Astrocyte (in vitro differentiated cells and primary cell): ENCODE data around the gene TACR1. TPM values are rescaled to one million over a fixed set of nuclear protein-coding genes. Genes with fewer than 3 reads are reported as not detected.

Experiments used
- DNase-seq: peaks from one replicate; pipeline ENCODE4 v3.0.0-alpha.2; 2010; ENCODE audit warnings: low read depth
- FAIRE-seq: peaks from 2 replicates; lab custom pipeline; 2011; peaks lifted over from hg19 to GRCh38; lab: Jason Lieb, UNC
- H2AFZ ChIP-seq: 2 replicates; pipeline ENCODE4 v1.6.0; 2012; ENCODE audit warnings: low read depth, low read length, inconsistent platforms
- H3K27ac ChIP-seq: 2 replicates; pipeline ENCODE4 v1.5.1; 2011; ENCODE audit warnings: low read depth, low read length, inconsistent platforms
- H3K27me3 ChIP-seq: 2 replicates; pipeline ENCODE4 v1.6.0; 2011; ENCODE audit warnings: low read length, inconsistent platforms; ENCODE audit not compliant: insufficient read depth
- H3K36me3 ChIP-seq: 2 replicates; pipeline ENCODE4 v1.5.1; 2011; ENCODE audit warnings: low read length, inconsistent platforms; ENCODE audit not compliant: insufficient read depth
- H3K4me1 ChIP-seq: 2 replicates; pipeline ENCODE4 v1.5.1; 2011; ENCODE audit warnings: low read length, inconsistent platforms; ENCODE audit not compliant: insufficient read depth
- H3K4me2 ChIP-seq: 2 replicates; pipeline ENCODE4 v1.6.0; 2012; ENCODE audit warnings: low read length, inconsistent platforms
- H3K4me3 ChIP-seq: 2 replicates; pipeline ENCODE4 v1.5.1; 2011; ENCODE audit warnings: low read depth, mild to moderate bottlenecking, low read length, inconsistent platforms; ENCODE audit not compliant: insufficient read depth
- H3K79me2 ChIP-seq: 2 replicates; pipeline ENCODE4 v1.6.0; 2012; ENCODE audit warnings: mild to moderate bottlenecking, low read length, inconsistent platforms; ENCODE audit not compliant: insufficient read depth
- H3K9ac ChIP-seq: 2 replicates; pipeline ENCODE4 v1.6.0; 2012; ENCODE audit warnings: mild to moderate bottlenecking, low read length, inconsistent platforms
- H3K9me3 ChIP-seq: 2 replicates; pipeline ENCODE4 v1.5.1; 2012; ENCODE audit warnings: low read depth, mild to moderate bottlenecking, low read length, inconsistent platforms; ENCODE audit not compliant: insufficient read depth
- H4K20me1 ChIP-seq: 2 replicates; pipeline ENCODE4 v1.6.0; 2012; ENCODE audit warnings: low read length, inconsistent platforms; ENCODE audit not compliant: insufficient read depth
- H3K27ac Mint-ChIP-seq: one replicate; pipeline ENCODE4 v1.8.0; 2021; ENCODE audit warnings: mild to moderate bottlenecking, mixed read lengths; ENCODE audit not compliant: unreplicated experiment
- H3K27me3 Mint-ChIP-seq: one replicate; pipeline ENCODE4 v1.8.0; 2021; ENCODE audit warnings: low read depth, mixed read lengths; ENCODE audit not compliant: unreplicated experiment
- H3K36me3 Mint-ChIP-seq: one replicate; pipeline ENCODE4 v1.8.0; 2021; ENCODE audit warnings: low read depth, mixed read lengths; ENCODE audit not compliant: unreplicated experiment
- H3K4me1 Mint-ChIP-seq: one replicate; pipeline ENCODE4 v1.8.0; 2021; ENCODE audit warnings: low read depth, mixed read lengths; ENCODE audit not compliant: unreplicated experiment
- H3K4me3 Mint-ChIP-seq: one replicate; pipeline ENCODE4 v1.8.0; 2021; ENCODE audit warnings: mild to moderate bottlenecking, moderate library complexity, mixed read lengths; ENCODE audit not compliant: unreplicated experiment
- H3K9me3 Mint-ChIP-seq: one replicate; pipeline ENCODE4 v1.8.0; 2021; ENCODE audit warnings: mild to moderate bottlenecking, mixed read lengths; ENCODE audit not compliant: unreplicated experiment
- EZH2 ChIP-seq: IDR thresholded peaks from 2 replicates; pipeline ENCODE4 v1.6.1; 2012; ENCODE audit warnings: mild to moderate bottlenecking, low read length, inconsistent platforms; ENCODE audit not compliant: insufficient read depth
- total RNA-seq: library from RNA; stranded (reverse); gene quantifications from 2 replicates; pipeline ENCODE4 v1.2.1, GENCODE V29; 2021
- TF ChIP-seq, protein P1 (sequence below): IDR thresholded peaks from 2 replicates; pipeline ENCODE4 v1.5.1; 2011; ENCODE audit warnings: low read depth, mild to moderate bottlenecking, inconsistent platforms, low read length, moderate library complexity; ENCODE audit not compliant: insufficient read depth

Gene TACR1
- total RNA-seq, 1 donor from 2014 or later = not detected

DNA sequence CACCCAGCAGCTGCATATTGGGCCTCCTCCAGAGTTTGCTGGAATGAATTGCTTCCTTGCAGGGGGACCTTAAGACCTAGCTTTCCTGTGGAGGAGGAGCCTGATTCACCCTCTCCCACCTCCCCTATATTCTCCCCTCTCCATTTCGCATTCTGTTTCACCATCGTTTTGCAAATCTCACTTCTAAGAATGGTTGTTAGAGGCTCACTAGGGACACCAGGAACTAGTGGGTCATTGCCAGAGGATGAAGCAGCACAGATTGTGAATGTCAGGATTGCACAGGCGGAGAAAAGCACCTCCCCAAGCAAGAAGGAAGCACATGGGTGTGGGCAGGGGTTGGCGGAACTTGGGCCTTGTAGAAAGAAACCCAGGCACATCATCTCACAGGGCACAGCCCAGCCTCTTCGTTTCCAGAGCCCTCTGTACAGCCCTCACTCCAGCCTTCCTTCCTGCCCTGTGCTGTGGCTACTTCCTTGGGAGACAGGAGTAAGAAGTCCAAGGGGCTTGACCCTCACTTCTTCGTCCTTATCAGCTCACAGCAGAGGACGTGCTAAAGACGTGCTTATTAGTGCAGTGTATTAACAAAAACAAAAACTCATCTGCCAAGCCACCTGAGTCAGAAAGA is 63.4 kb downstream of the TACR1 start:
- no peaks in the 10 kb centered on the region for H3K4me1 ChIP-seq
- no peaks in the 10 kb centered on the region for H4K20me1 ChIP-seq
- no peak overlapping the region for H2AFZ ChIP-seq
- no peaks in the 10 kb centered on the region for H3K36me3 Mint-ChIP-seq
- no peak overlapping the region for H3K4me2 ChIP-seq
- no peaks in the 10 kb centered on the region for H3K36me3 ChIP-seq
- H3K4me1 Mint-ChIP-seq = peaks cover 13% of the 10 kb centered on the region
- H3K27ac ChIP-seq = no peak overlapping the region
- H3K27me3 ChIP-seq = no peaks in the 10 kb centered on the region
- no peak overlapping the region for H3K9ac ChIP-seq
- no peaks in the 10 kb centered on the region for H3K9me3 ChIP-seq
- H3K4me3 Mint-ChIP-seq = no peak overlapping the region
- no peak for TF ChIP-seq EZH2
- TF ChIP-seq, protein P1, sequence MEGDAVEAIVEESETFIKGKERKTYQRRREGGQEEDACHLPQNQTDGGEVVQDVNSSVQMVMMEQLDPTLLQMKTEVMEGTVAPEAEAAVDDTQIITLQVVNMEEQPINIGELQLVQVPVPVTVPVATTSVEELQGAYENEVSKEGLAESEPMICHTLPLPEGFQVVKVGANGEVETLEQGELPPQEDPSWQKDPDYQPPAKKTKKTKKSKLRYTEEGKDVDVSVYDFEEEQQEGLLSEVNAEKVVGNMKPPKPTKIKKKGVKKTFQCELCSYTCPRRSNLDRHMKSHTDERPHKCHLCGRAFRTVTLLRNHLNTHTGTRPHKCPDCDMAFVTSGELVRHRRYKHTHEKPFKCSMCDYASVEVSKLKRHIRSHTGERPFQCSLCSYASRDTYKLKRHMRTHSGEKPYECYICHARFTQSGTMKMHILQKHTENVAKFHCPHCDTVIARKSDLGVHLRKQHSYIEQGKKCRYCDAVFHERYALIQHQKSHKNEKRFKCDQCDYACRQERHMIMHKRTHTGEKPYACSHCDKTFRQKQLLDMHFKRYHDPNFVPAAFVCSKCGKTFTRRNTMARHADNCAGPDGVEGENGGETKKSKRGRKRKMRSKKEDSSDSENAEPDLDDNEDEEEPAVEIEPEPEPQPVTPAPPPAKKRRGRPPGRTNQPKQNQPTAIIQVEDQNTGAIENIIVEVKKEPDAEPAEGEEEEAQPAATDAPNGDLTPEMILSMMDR = no peak
- H3K27ac Mint-ChIP-seq = no peak overlapping the region
- H3K9me3 Mint-ChIP-seq = no peaks in the 10 kb centered on the region
- FAIRE-seq (no peak), DNase-seq (no peak)
- H3K79me2 ChIP-seq = no peaks in the 10 kb centered on the region
- H3K4me3 ChIP-seq = no peak overlapping the region
- H3K27me3 Mint-ChIP-seq = peaks cover 4% of the 10 kb centered on the region

DNA sequence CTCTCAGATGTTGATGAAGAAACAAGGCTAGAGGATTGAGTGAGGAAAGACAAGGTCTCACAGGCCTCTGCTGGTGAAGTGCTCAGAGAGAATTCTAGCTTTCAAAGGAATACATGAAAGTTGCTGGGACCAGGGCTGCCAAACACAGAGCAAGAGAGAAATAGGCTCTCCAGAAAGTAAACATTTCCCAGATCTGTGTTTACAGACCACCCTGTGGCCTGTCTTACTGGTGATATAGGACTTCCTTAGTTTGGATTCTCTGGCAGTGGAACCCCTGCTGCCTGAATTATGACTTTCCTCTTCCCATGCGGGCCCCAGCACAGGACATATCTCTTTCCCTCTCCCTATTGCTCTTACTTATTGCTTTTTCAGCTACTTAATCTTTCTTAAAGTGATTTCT is 64.5 kb downstream of the TACR1 start:
- Histone ChIP-seq H3K36me3 (no peaks in the 10 kb centered on the region), H4K20me1 (no peaks in the 10 kb centered on the region), H3K27me3 (no peaks in the 10 kb centered on the region), H3K9me3 (no peaks in the 10 kb centered on the region), H3K9ac (no peak overlapping the region), H3K27ac (no peak overlapping the region), H3K4me3 (no peak overlapping the region), H2AFZ (no peak overlapping the region), H3K4me2 (no peak overlapping the region), H3K79me2 (no peaks in the 10 kb centered on the region), H3K4me1 (no peaks in the 10 kb centered on the region)
- Mint-ChIP-seq H3K4me1 (peaks cover 13% of the 10 kb centered on the region), H3K36me3 (no peaks in the 10 kb centered on the region), H3K4me3 (no peak overlapping the region), H3K27me3 (peaks cover 4% of the 10 kb centered on the region), H3K9me3 (no peaks in the 10 kb centered on the region), H3K27ac (no peak overlapping the region)
- DNase-seq (no peak), FAIRE-seq (no peak)
- TF ChIP-seq, protein P1 = no peak
- no peak for TF ChIP-seq EZH2
